Fibroblast of pulmonary artery (primary cell): ENCODE measurements around the gene ZNF77.
"Not testable (repeated sequence)": the region's sequence is repeated elsewhere in the genome, so short reads cannot be mapped to it uniquely, and the experiment has no call there.

Source experiments
- DNase-seq: peaks from one replicate; pipeline ENCODE4 v3.0.0-alpha.2; 2010; ENCODE audit warnings: low read depth
- H3K4me3 ChIP-seq: replicated peaks from 2 replicates; pipeline ENCODE4 v1.5.1; 2011; ENCODE audit warnings: low read depth, mild to moderate bottlenecking, control low read depth, low read length, moderate library complexity
- CTCF ChIP-seq: IDR thresholded peaks from 2 replicates; pipeline ENCODE4 v1.5.1; 2011; ENCODE audit warnings: mild to moderate bottlenecking, control low read depth, low read length, inconsistent platforms; ENCODE audit errors: missing control alignments

Gene ZNF77

GRCh38 chr19:2945575-2946184 is 909 bp upstream of the ZNF77 start:
- no peak for TF ChIP-seq CTCF
- DNase-seq: no peak

GRCh38 chr19:2944403-2944774 is 382 bp downstream of the ZNF77 start:
- H3K4me3 ChIP-seq: peak overlapping the region; percentile 83
- no peak for TF ChIP-seq CTCF
- DNase-seq: no peak

More at GRCh38 chr19:2945575-2946184, 909 bp upstream of the ZNF77 start:
- peak overlapping the region; percentile 83 for H3K4me3 ChIP-seq

GRCh38 chr19:2942928-2943640 is 1.7 kb downstream of the ZNF77 start:
- no peak for TF ChIP-seq CTCF

GRCh38 chr19:2935863-2936262 is 8.9 kb downstream of the ZNF77 start:
- not testable (repeated sequence) for H3K4me3 ChIP-seq, DNase-seq

More at GRCh38 chr19:2942928-2943640, 1.7 kb downstream of the ZNF77 start:
- DNase-seq: no peak
- H3K4me3 ChIP-seq: no peak overlapping the region

- TF ChIP-seq CTCF: no peak
- no peak overlapping the region for H3K4me3 ChIP-seq
- DNase-seq: no peak
These were observed 11.3 kb downstream of the ZNF77 start for GRCh38 chr19:2933490-2933910.

GRCh38 chr19:2927032-2927430 is 17.7 kb downstream of the ZNF77 start:
- no peak for TF ChIP-seq CTCF

GRCh38 chr19:2926341-2927031 is 18.3 kb downstream of the ZNF77 start:
- H3K4me3 ChIP-seq: no peak overlapping the region
- TF ChIP-seq CTCF: no peak
- DNase-seq: no peak

More at GRCh38 chr19:2927032-2927430, 17.7 kb downstream of the ZNF77 start:
- DNase-seq: no peak
- H3K4me3 ChIP-seq: no peak overlapping the region
